ENCODE measurements around the gene GJC1. TPM values are rescaled to one million over a fixed set of nuclear protein-coding genes. Genes with fewer than 3 reads are reported as not detected.

The GJC1 gene
- total RNA-seq, 1 donor from 2014 or later, result 57.1 TPM

GRCh38 chr17:44807817-44808155 is 22.3 kb downstream of the GJC1 start:
- DNase-seq (ENCODE audit: low spot score in 2 of 2, unreplicated experiment in 2 of 2), result no peak
- TF ChIP-seq CTCF (IDR thresholded peaks at IDR 0.05; ENCODE audit: unreplicated experiment), result no peak
- Mint-ChIP-seq H3K9me3 (no peaks in the 10 kb centered on the region), H3K4me3 (no peak overlapping the region), H3K27ac (no peak overlapping the region), H3K36me3 (peaks cover 15% of the 10 kb centered on the region), H3K4me1 (no peaks in the 10 kb centered on the region), H3K27me3 (ENCODE audit: low read depth) (no peaks in the 10 kb centered on the region)

- Mint-ChIP-seq H3K36me3 (peaks cover 17% of the 10 kb centered on the region), H3K9me3 (no peaks in the 10 kb centered on the region), H3K27ac (no peak overlapping the region), H3K4me3 (no peak overlapping the region), H3K27me3 (ENCODE audit: low read depth) (no peaks in the 10 kb centered on the region), H3K4me1 (no peaks in the 10 kb centered on the region)
- TF ChIP-seq CTCF (IDR thresholded peaks at IDR 0.05; ENCODE audit: unreplicated experiment), result no peak
- DNase-seq (ENCODE audit: low spot score in 2 of 2, unreplicated experiment in 2 of 2), result no peak
These were observed 22.8 kb downstream of the GJC1 start for GRCh38 chr17:44807093-44807816.

- DNase-seq (ENCODE audit: low spot score in 2 of 2, unreplicated experiment in 2 of 2), result no peak
- Mint-ChIP-seq H3K9me3 (no peaks in the 10 kb centered on the region), H3K27me3 (ENCODE audit: low read depth) (no peaks in the 10 kb centered on the region), H3K4me3 (no peak overlapping the region), H3K36me3 (peaks cover 30% of the 10 kb centered on the region), H3K4me1 (no peaks in the 10 kb centered on the region), H3K27ac (peak overlapping the region; percentile 39)
- no peak for TF ChIP-seq CTCF (IDR thresholded peaks at IDR 0.05; ENCODE audit: unreplicated experiment)
These were observed 25.6 kb downstream of the GJC1 start for GRCh38 chr17:44804302-44805089.

- H3K9me3 Mint-ChIP-seq, result no peaks in the 10 kb centered on the region
- H3K4me1 Mint-ChIP-seq, result no peaks in the 10 kb centered on the region
These were observed 28.2 kb downstream of the GJC1 start for GRCh38 chr17:44801880-44802279.

GRCh38 chr17:44798356-44798755 is 31.7 kb downstream of the GJC1 start:
- Mint-ChIP-seq H3K36me3 (peaks cover 17% of the 10 kb centered on the region), H3K9me3 (no peaks in the 10 kb centered on the region), H3K4me3 (no peak overlapping the region), H3K27me3 (ENCODE audit: low read depth) (no peaks in the 10 kb centered on the region), H3K27ac (no peak overlapping the region), H3K4me1 (no peaks in the 10 kb centered on the region)
- DNase-seq (ENCODE audit: low spot score in 2 of 2, unreplicated experiment in 2 of 2), result no peak
- no peak for TF ChIP-seq CTCF (IDR thresholded peaks at IDR 0.05; ENCODE audit: unreplicated experiment)

More at GRCh38 chr17:44801880-44802279, 28.2 kb downstream of the GJC1 start:
- Mint-ChIP-seq H3K4me3 (no peak overlapping the region), H3K27ac (no peak overlapping the region), H3K36me3 (peaks cover 28% of the 10 kb centered on the region), H3K27me3 (ENCODE audit: low read depth) (no peaks in the 10 kb centered on the region)
- no peak for DNase-seq (ENCODE audit: low spot score in 2 of 2, unreplicated experiment in 2 of 2)
- TF ChIP-seq CTCF (IDR thresholded peaks at IDR 0.05; ENCODE audit: unreplicated experiment), result no peak
